ENCODE measurements around the gene EIF4ENIF1. TPM values are rescaled to one million over a fixed set of nuclear protein-coding genes. Genes with fewer than 3 reads are reported as not detected.
"Not testable (repeated sequence)": the region's sequence is repeated elsewhere in the genome, so short reads cannot be mapped to it uniquely, and the experiment has no call there.

The EIF4ENIF1 gene
- total RNA-seq, 2 donors from 2014 or later = 9.0 to 14.6 TPM

DNA sequence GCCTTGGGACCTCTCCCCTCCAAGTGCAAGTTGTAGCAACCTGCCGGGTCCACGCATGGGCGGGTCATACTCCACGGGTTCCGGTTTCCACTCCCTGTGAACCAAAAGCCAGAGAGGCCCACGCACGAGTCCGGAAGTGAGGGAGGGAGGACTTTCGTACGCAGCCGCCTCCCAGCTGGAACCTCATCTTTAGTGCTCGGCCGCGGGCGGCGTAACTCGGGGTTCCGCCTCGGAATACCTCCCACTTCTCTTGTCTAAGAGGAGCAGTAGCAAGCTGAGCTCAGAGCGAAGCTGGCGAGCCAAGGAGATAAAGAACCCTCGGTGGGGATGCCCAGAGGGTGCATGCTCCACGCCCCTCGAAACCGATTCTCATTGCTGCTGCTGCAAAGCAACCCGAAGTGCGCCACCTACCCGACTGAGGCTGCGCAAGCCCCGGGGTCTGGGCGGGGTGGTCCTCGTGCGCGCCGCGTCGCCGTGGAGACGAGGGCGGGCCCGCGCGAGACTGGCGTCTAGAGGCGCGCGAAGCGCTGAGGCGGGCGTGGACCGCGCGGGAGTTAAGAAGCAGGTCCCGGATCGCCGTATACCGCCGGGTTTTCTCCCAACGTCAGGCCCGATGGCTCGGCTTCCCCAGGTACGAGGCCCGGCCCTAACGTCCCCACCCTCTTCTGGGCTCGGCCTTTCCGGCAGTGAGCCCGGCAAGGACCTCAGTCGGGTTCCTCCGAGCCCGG is 6.5 kb upstream of the EIF4ENIF1 start, which contains the start of gene SFI1:
SFI1 (plus strand) TSS at position 530 of the 728 bp plus-strand sequence. CDS start 11,749 bp downstream, outside the sequence.
- peak; percentile 91 for DNase-seq (ENCODE audit: low spot score)
- Histone ChIP-seq H3K4me3 (peak within 1 kb of the TSS; percentile 62 to 72), H3K9me3 (no peaks in the 10 kb centered on the region), H3K27me3 (no peaks in the 10 kb centered on the region), H3K27ac (peak within 1 kb of the TSS; percentile 74 to 80), H3K4me1 (peaks cover 0 to 21% of the 10 kb centered on the region in 2 donors), H3K36me3 (no peaks in the 10 kb centered on the region)
- TF ChIP-seq, protein P1, sequence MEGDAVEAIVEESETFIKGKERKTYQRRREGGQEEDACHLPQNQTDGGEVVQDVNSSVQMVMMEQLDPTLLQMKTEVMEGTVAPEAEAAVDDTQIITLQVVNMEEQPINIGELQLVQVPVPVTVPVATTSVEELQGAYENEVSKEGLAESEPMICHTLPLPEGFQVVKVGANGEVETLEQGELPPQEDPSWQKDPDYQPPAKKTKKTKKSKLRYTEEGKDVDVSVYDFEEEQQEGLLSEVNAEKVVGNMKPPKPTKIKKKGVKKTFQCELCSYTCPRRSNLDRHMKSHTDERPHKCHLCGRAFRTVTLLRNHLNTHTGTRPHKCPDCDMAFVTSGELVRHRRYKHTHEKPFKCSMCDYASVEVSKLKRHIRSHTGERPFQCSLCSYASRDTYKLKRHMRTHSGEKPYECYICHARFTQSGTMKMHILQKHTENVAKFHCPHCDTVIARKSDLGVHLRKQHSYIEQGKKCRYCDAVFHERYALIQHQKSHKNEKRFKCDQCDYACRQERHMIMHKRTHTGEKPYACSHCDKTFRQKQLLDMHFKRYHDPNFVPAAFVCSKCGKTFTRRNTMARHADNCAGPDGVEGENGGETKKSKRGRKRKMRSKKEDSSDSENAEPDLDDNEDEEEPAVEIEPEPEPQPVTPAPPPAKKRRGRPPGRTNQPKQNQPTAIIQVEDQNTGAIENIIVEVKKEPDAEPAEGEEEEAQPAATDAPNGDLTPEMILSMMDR (IDR thresholded peaks at IDR 0.05) = peak in 1 of 2 donors; percentile 55

DNA sequence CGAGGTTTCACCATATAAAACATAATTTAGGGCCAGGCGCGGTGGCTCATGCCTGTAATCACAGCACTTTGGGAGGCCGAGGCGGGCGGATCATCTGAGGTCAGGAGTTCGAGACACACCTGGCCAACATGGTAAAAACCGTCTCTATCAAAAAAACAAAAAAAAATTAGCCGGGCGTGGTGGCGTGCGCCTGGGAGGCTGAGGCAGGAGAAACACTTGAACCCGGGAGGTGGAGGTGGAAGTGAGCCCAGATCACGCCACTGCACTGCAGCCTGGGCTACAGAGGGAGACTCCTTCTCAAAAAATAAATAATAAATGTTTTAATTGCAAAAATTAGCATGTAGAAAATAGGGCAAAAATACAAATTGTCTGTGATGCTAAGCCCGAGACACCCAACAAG is 5.7 kb upstream of the EIF4ENIF1 start:
- Histone ChIP-seq H3K27ac (peak overlapping the region; percentile 74 to 80), H3K4me3 (peak overlapping the region; percentile 62 to 72), H3K9me3 (no peaks in the 10 kb centered on the region), H3K4me1 (peaks cover 0 to 28% of the 10 kb centered on the region in 2 donors), H3K27me3 (no peaks in the 10 kb centered on the region), H3K36me3 (no peaks in the 10 kb centered on the region)
- DNase-seq (ENCODE audit: low spot score) = no peak
- TF ChIP-seq, protein P1 (IDR thresholded peaks at IDR 0.05) = no peak

DNA sequence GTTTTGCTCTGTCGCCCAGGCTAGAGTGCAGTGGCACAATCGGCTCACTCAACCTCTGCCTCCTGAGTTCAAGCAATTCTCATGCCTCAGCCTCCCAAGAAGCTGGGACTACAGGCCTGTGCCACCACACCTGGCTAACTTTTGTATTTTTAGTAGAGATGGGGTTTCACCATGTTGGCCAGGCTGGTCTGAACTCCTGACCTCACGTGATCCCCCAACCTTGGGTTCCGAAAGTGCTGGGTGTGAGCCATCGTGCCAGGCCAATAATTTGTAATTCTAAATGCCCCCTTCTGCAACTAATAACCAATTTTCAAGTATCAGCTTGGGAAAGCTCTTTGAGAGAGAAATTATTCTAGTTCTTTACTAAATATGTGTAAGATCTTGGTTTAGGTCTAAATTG is 3.7 kb upstream of the EIF4ENIF1 start:
- H3K4me3 ChIP-seq; H3K27me3 ChIP-seq; H3K9me3 ChIP-seq; H3K36me3 ChIP-seq; DNase-seq (ENCODE audit: low spot score): not testable (repeated sequence)
- H3K27ac ChIP-seq = peak overlapping the region in 1 of 2 donors; percentile 36
- H3K4me1 ChIP-seq = peaks cover 0 to 36% of the 10 kb centered on the region in 2 donors

- TF ChIP-seq, protein P1 (IDR thresholded peaks at IDR 0.05) = no peak
- no peak for DNase-seq (ENCODE audit: low spot score)
- no peak overlapping the region for H3K4me3 ChIP-seq
- H3K27ac ChIP-seq = no peak overlapping the region
- no peaks in the 10 kb centered on the region for H3K9me3 ChIP-seq
- no peaks in the 10 kb centered on the region for H3K27me3 ChIP-seq
- H3K4me1 ChIP-seq = peaks cover 0 to 41% of the 10 kb centered on the region in 2 donors
- peaks cover 3% of the 10 kb centered on the region for H3K36me3 ChIP-seq
These were observed 2.5 kb upstream of the EIF4ENIF1 start for GRCh38 chr22:31492151-31492550.

GRCh38 chr22:31491218-31491962 is 1.7 kb upstream of the EIF4ENIF1 start:
- peaks cover 0 to 36% of the 10 kb centered on the region in 2 donors for H3K4me1 ChIP-seq
- TF ChIP-seq, protein P1 (IDR thresholded peaks at IDR 0.05) = no peak
- peaks cover 6% of the 10 kb centered on the region for H3K36me3 ChIP-seq
- H3K9me3 ChIP-seq = no peaks in the 10 kb centered on the region
- no peak for DNase-seq (ENCODE audit: low spot score)
- peak overlapping the region in 1 of 2 donors; percentile 80 for H3K4me3 ChIP-seq
- no peaks in the 10 kb centered on the region for H3K27me3 ChIP-seq
- peak overlapping the region; percentile 94 to 97 for H3K27ac ChIP-seq

GRCh38 chr22:31490496-31490925 is 869 bp upstream of the EIF4ENIF1 start:
- TF ChIP-seq, protein P1 (IDR thresholded peaks at IDR 0.05) = no peak
- Histone ChIP-seq H3K4me1 (peaks cover 0 to 33% of the 10 kb centered on the region in 2 donors), H3K27me3 (no peaks in the 10 kb centered on the region), H3K36me3 (peaks cover 6% of the 10 kb centered on the region), H3K27ac (peak overlapping the region; percentile 94 to 97), H3K4me3 (peak overlapping the region; percentile 77 to 80), H3K9me3 (no peaks in the 10 kb centered on the region)
- DNase-seq (ENCODE audit: low spot score) = peak; percentile 68
